HG02852 (cell line): ENCODE measurements around the gene SYT8.

ENCODE experiments used
- ATAC-seq: cut with Tn5 transposase; IDR thresholded peaks from one replicate; pipeline ENCODE4 v1.9.1; 2021; ENCODE audit warnings: mild to moderate bottlenecking, moderate library complexity; ENCODE audit not compliant: unreplicated experiment

SYT8 gene

DNA sequence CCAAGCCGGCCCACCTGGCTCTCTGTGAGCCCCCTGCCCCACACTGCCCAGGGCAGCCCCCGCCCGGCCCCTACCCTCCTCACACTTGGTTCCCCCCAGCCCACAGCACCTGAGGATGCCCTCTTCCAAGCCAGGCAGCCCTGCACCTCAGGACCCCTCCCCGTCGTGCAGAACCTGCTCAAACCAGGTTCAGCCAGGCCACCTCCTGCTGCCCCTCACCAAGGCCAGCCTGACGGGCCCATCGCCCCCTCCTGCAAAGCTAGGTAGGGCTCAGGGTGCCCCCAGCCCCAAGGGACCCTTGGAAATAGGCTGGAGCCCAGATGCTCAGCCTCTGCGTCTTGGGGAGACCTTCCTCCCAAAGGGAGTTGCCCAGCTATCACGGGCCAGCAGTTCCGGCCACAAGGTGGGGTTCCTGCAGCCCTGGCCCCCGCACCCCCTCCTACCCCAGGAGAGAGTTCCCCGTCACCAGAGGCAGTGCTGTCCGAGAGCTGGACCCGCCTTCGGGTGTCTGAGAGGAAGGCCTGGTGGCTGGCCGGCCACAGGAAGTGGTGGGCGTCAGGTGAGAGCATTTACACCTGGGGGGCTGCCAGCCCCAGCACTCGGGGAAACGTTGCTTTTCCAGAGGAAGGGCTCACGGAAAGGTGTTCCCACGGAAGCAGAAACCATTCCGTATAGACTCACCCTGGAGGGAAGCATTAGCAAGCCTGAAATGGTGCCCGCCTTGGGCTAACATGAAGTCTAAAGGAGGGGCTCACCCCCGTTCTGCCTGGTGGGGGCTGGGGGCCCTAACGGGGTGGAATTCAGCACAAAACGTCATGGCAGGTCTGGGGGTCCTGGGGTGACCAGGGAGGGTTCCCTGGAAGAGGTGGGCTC is 3.2 kb upstream of the SYT8 start:
- no peak for ATAC-seq

DNA sequence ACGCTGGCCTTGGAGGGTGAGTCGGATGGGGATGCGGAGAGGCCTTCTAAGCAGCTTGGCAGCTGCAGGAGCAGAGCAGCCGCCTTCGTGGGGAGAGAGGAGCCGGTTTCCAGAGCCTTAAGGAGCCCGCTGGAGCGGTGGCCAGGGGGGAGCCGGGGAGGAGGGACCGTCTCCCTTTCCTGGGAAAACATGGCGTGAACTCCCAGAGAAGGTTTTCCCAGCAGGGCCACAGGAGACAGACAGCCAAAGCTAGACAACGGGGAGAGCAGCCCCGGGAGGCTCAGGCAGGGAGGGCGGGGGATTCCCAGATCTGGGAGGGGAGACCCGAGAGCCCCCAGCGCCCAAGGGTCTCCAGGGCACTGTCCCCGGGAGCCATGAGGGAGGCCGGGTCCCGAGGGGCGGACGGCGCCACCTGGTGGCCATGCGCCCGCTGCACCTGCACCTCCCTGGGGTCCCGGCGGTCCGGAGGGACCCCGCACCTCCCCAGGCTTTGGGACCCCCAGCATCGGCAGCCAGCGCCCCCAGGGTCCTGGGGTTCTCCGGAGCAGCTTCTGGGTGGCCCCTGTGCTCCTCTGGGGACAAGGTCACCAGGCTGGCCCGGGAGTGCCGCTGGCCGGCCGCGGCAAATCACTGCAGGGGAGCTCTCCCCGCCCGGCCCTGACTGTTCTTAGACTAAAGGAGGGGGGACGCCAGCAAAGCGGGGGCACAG is 2.4 kb upstream of the SYT8 start:
- ATAC-seq = no peak

DNA sequence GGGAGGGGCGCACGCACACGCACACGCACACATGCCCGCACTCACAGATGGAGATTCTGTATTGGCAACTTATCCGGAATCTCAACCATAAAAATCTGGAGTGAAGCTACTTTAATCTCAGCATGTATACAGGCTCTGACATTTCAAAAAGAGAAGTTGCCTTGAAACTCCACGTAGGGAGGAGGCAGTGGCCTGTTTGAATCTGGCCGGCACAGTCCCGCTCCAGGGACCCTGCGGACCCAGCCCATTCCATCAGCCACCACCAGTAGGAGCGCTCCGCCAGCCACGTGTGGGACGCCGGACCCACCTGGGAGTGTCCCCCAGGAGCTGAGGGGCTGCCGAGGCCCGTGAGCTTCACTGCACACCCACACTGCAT is 1.9 kb upstream of the SYT8 start:
- ATAC-seq = no peak

DNA sequence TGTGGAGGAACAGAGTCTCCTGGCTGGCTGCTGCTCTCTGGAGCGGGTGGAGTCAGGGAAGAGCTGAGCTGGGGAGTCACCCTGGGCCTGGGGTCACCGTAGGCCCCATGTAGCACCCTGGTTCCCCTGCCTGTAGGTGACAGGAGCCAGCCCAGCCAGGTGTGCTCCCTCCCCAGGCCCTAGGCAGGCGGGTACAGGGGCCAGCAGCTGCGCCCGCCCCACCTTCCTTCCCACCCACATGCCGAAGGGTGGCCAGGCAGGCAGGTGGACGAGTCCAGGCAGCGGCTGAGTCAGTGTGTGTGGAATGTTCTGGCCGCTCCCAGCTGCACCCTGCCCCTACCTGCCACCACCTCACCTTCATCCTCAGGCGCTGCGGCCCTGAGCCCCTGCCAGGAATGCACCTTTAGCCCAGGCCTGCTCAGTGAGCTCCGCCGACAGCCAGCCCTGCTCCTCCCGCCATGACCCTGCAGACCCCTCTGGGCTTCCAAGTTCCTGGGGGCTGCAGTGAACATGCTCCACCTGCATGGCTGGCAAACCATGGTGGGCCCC is 654 bp upstream of the SYT8 start:
- no peak for ATAC-seq

DNA sequence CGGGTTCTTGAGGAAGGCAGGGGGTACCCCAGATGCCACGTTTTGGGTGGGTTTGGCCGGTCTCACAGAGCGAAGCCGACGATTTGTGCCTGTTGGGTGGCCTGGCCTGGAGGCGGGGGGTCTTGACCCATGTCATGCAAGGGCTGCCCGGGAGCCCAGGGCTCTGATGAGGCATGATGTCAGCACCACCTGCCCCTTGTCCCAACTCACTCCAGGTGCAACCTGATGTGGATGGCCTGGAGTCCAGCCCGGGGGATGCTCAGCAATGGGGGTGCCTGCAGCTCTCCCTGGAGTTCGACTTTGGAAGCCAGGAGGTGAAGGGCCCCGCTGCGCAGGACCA is 851 bp downstream of the SYT8 start:
- ATAC-seq = no peak

DNA sequence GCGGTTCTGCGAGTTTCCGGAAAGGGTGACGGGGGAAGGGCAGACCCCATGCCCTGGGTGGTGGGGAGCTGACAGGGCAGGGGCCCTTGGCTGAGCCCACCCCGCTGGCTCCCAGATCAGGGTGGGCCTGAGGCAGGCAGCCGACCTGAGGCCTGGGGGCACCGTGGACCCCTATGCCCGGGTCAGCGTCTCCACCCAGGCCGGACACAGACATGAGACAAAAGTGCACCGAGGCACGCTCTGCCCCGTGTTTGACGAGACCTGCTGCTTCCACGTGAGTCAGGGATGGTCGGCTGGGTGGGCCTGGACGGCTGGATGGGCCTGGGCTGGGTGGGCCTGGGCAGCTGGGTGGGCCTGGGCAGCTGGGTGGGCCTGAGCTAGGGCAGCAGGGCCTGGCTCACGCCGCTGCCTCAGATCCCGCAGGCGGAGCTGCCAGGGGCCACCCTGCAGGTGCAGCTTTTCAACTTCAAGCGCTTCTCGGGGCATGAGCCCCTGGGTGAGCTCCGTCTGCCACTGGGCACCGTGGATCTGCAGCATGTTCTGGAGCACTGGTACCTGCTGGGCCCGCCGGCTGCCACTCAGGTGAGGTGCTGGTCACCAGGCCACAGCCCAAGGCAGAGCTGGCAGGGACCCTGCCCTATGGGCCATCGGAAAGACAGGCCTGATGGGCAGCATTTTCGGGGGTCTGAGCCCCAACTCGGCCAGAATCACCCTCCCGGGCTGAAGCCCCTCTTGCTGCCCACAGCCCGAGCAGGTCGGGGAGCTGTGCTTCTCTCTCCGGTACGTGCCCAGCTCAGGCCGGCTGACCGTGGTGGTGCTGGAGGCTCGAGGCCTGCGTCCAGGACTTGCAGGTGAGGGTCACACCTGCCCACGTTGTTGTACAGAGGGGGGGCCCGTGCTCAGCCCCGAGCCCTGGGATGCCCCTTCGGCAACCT is 1.5 kb downstream of the SYT8 start:
- no peak for ATAC-seq

DNA sequence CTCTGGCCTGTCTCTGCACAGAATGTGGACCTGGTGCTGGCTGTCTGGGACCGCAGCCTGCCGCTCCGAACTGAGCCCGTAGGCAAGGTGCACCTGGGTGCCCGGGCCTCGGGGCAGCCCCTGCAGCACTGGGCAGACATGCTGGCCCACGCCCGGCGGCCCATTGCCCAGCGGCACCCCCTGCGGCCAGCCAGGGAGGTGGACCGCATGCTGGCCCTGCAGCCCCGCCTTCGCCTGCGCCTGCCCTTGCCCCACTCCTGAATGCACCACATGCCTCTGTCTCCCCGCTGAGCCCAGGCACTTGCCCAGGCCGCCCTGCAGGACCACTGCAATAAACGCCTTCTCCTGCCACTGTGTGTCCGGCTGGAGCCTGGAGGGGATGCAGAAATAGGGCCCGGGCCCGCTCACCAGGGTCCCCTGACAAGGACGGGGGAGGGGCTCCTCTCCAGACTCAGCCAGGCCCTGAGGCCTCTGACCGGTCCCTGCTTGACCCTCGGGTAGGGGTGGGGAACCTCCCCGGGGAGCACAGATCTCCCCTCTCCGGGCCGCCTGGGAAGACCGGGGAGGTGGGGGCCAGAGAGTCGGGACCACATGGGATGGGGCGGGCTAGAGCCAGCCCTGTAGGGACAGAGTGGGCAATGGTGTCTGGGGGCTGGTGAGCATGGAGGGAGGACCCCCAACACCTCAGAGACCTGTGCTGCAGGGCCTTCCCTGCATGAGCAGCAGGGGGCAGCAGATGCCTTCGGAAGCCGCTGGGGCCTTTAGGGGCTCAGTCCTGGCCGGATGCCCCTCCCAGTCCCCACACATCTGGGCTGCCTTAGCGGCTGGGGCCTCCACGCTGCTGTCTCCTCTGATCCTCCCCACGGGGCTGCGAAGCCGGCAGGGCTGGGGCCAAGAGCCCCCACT is 2.6 kb downstream of the SYT8 start:
- ATAC-seq = peak; percentile 64

DNA sequence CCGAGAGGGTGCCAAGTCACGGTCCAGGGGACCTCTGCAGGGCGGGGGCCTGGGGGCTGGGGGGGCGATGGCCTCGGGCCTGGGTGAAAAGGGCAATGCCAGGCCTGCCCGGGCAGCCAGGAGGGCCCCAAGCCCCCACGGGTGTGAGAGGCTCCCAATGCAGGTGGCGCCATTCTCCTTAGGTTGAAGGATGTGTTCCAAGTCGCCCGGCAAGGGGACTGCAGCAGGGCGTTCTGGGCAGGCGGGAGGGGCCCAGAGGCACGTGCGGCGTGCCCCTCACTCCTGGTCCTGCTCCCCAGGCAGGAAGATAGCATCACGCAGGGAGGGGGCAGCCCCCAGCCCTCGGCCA is 3.3 kb downstream of the SYT8 start:
- ATAC-seq = peak; percentile 7

DNA sequence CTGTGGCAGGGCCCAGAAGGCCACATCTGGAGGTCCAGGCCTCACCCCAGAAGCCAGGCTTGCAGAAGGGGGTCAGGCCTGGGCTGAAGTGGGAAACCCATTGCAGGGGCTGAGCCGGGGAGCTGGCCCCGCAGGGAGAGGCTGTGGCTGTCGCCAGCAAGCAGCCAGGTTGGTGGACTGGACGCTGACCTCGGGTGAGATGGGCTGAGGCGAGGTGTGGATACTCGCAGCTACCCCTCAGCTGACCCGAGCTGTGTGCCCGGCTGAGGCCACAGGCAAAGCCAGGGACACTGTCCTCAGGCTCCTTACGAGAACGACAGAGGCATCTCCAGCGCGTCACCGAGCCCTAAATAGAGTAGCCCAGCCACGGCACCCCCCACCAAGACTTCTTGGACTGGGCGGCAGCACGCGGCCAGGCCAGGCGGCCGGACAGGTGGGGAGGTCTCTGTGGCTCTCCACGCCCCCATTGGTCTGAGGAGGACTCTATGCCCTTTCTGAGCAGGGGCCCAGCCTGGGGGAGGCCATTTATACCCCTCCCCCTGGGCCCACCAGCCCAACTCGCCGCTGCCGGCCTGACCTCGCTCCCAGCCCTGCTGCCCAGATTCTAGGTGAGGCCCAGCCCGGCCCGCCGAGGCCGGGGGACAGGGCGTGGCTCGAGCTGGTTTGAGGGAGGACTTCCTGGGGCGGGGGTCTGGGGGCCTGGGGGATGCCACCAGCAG is 3.8 kb downstream of the SYT8 start, which contains the start of gene TNNI2:
TSS of gene TNNI2 (plus strand) at position 556 of the 719 bp plus-strand sequence. CDS start 716 bp downstream, outside the sequence.
- ATAC-seq = no peak

DNA sequence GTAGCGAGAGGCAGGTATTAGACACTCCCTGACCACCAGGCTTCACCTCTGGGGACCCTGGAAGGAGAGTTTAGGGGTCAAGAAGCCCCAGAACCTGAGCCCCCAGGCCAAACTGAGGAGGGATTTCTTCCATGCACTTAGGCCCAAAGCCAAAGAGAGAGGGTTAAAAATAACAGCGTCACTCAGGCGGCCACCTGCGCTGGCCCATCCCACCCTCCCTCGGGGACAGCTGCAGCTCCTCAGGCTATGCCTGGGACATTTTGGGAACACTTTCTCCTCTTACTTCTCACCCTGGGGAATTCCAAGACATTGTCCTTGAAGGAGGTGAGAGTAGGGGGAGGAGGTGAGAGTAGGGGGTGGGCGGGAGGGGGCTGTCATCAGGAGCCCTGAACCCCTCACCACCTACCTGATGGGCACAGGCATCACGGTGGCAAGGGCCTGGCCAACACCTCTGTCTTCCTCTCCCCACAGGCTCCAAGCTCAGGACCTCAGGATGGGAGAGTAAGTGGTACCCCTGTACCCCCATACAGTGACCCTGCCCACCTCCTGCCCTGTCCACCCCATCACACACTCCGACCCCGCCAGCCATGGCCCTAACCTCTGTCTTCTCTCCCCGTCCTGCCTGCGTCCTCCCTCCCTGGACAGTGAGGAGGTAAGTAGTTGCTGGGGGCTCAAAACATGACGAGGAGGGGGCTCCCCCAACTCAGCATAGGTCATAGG is 4.6 kb downstream of the SYT8 start:
- ATAC-seq = no peak

DNA sequence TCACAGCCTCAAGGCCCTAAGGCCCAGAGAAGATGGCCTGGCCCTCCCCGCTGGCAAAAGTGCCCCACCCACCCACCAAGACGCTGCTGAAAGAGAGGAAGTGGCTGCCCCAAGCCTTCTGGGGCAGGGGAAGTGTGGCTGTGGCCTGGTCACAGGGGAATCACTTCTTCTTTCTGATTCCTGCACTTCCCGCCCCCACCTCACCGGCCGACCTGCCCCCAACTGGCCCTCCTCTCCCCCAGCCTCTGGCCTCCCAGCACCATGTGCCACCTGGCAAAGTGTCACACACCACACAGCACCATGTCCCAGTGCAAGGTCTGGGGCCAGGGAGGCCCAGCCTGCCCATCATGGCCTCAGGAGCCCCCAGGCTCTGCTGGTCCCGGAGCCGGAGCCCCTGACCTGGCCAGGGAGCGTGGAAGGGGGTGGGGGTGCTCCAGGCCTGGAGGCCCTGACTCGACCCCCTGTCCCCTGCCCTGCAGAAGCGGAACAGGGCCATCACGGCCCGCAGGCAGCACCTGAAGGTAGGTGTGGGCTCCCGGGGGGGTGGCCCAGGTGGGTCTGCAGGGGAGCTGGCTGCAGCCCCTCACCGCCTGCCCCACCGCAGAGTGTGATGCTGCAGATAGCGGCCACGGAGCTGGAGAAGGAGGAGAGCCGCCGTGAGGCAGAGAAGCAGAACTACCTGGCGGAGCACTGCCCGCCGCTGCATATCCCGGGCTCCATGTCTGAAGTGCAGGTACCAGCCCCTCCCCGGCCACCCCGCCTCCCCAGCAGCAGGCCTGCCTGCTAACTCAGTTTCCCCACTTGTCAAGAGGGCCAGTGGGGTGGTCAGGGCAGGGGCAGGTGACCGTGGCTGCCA is 5.4 kb downstream of the SYT8 start:
- ATAC-seq = no peak

DNA sequence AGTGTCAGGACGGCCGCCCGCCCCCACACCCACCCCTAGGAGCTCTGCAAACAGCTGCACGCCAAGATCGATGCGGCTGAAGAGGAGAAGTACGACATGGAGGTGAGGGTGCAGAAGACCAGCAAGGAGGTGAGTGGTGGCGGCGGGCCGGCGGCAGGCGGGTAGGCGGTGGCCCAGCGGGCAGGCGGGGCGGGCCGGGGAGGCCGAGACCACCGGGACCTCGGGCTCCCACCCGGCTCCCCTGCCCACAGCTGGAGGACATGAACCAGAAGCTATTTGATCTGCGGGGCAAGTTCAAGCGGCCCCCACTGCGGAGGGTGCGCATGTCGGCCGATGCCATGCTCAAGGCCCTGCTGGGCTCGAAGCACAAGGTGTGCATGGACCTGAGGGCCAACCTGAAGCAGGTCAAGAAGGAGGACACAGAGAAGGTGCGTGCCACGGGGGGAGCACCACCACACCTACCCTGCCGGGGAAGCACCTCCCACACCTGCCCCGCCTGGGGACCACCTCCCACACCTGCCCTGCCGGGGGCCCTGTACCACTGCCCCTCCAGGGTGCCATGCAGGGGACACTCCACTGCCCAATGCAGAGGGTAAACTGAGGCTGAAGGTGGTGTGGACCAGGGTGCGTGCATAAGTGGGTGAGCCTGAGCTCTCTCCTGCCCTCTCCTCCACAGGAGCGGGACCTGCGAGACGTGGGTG is 6.1 kb downstream of the SYT8 start:
- ATAC-seq = no peak

DNA sequence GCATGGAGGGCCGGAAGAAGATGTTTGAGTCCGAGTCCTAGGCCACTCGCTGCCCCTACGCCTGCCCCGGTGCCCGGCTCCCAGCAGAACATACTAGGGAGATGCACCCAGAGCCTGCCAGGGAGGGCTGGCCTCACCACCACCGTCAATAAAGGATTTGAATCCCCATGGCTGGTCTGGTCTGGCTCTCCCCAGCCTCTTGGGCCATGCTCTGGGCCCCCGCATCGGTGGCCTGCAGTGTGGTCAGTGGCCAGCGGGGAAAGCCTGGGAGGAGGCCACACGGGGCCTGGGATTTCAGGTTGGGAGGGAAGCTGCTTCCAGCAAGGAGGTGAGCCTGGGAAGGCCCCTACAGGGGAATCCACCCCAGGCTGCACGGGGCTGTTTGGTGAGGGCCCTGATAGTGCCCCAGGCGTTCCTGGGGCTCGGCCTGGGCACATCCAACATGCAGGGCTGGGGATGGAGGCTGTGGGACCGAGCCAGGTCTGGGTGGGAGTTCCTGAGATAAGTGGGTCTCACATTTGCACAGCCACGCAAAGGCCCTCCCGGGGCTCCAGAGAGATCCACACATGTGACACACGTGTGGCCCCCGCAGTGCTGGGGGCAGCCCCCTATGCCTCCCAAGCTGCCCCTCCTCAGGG is 6.8 kb downstream of the SYT8 start:
- no peak for ATAC-seq

DNA sequence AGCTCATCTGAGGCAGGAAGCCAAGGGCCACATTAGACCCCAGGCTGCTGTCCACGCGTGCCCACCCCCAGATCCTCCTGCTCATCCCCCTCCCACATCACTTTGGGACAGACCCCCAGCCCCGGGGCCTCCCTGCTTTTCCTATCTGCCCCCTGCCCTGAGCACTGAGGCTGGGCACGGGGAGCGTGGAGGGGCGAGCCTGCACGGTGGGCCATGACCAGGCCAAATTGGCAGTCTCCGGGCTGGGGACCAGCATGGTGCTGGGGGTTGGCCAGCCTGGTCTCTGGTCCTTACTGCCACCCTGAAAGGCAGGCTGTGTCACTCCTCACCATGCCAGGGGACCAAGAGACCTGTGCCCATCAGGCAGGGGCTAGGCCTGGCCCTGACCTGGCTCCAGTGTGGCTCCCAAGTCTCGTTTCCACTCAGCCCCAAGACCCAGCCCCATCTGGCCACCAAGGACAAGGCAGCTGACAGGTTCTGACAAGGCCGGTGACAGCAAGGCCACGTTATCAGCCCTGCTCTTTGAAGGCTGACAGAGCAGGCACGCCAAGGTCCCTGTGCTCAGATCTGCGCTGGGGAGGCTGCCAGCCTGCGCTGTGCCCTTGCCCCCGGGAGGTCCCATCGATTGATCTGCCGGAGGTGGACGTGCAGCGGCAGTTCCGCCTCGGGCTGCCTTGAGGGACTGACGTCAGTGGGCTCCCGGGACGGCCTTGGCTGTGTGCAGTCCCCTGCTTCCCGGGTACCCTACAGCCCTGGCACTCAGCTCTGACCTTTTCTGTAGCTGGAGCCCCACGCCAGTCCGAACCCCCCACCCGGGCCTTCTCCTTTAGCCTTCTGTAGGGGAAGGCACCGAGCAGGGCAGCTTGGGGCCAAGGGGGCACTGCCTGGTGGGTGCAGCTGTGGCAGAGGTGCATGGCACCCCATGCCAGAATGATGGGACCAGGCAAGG is 7.6 kb downstream of the SYT8 start:
- no peak for ATAC-seq

DNA sequence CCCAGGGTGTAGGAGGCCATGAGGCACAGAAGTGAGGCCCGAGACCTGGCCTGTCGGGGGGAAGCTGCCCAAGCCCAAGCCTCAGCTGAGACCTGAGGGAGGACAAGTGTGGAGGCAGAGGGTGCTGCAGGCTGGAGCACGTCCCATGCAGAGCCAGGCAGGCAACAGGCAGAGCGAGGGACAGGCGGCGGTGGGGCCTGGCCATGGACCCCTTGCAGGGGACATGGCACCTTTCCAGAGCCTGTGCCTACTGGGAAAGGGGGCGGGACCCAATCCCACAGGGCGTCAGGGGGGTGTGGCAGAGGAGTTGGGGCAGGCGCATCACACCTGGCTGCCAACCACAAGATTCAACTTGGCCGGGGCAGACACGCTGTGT is 8.3 kb downstream of the SYT8 start:
- no peak for ATAC-seq

DNA sequence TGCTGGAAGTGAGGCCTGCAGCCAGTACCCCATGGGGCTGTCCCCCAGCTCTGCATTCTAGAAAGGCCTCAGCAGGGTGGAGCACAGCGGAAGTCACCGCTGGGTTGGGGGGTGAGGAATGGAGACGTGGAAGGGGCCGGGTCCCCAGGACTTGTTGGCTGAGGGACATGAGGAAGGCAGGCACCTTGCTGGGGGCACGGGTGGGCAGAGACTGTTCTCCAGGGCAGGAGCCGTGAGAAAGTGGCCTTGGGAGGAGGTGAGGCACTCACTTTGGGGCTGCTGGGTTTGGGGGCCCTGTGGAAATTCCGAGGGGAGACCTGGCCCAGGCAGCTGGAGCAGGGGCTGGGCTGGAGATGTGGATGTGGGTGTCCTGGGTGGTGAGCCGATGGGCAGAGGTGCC is 9.0 kb downstream of the SYT8 start:
- no peak for ATAC-seq
